A549 (cell line): ENCODE measurements around the gene DYNC1I1. TPM values are rescaled to one million over a fixed set of nuclear protein-coding genes. Genes with fewer than 3 reads are reported as not detected.

Experiments
- ATAC-seq, 2 experiments: fragments of 200-7000 bp in 1 of 2; fragments of >200 bp in 1 of 2; cut with Nextera tagmentation in 1 of 2; cut with Tn5 transposase in 1 of 2; 3 replicates each; pipeline versions ENCODE4 v1.8.0 to v1.9.1; 2018 to 2020; ENCODE audit warnings: mild to moderate bottlenecking in 1 of 2, moderate library complexity in 1 of 2
- CTCF ChIA-PET: fragments of 300-600 bp; sonication (Branson Sonifier 250); formaldehyde crosslinking; extraction: SDS; loops from one replicate; lab custom pipeline; 2021; ENCODE audit warnings: antibody characterized with exemption, inconsistent platforms; lab: Yijun Ruan, JAX
- POLR2A ChIA-PET: fragments of 350-600 bp; formaldehyde crosslinking; extraction: SDS; loops from one replicate; lab custom pipeline; 2021; ENCODE audit warnings: antibody characterized with exemption, inconsistent platforms; lab: Yijun Ruan, JAX
- DNase-seq, 2 experiments: peaks; one replicate each; pipeline versions ENCODE4 v3.0.0 to v3.0.0-alpha.2; 2011 to 2016; ENCODE audit warnings: low read depth in 1 of 2, low spot score in 1 of 2
- FAIRE-seq: peaks from 2 replicates; lab custom pipeline; 2011; peaks lifted over from hg19 to GRCh38; lab: Jason Lieb, UNC
- H3K27ac ChIP-seq, 2 experiments: fragments of >200 bp; sonication (Bioruptor Twin); formaldehyde crosslinking; 3 replicates each; pipeline ENCODE4 v1.5.1; 2016 to 2017
- H3K4me1 ChIP-seq: fragments of >200 bp; sonication (Bioruptor Twin); formaldehyde crosslinking; 3 replicates; pipeline ENCODE4 v1.6.1; 2016
- H3K4me2 ChIP-seq: fragments of >200 bp; sonication (Bioruptor Twin); formaldehyde crosslinking; 3 replicates; pipeline ENCODE4 v1.6.1; 2016
- H3K4me3 ChIP-seq: fragments of >200 bp; sonication (Bioruptor Twin); formaldehyde crosslinking; 3 replicates; pipeline ENCODE4 v1.5.1; 2016
- H3K9me3 ChIP-seq: fragments of >200 bp; sonication (Bioruptor Twin); formaldehyde crosslinking; 3 replicates; pipeline ENCODE4 v1.6.1; 2016
- CEBPB ChIP-seq, 2 experiments: fragments of >200 bp in 1 of 2; sonication (Bioruptor Twin) in 1 of 2; formaldehyde crosslinking in 1 of 2; IDR thresholded peaks; 2 replicates each; pipeline ENCODE4 v1.6.1; 2012 to 2016
- CHD4 ChIP-seq: fragments of 200-600 bp; sonication (generic); IDR thresholded peaks from 2 replicates; pipeline ENCODE4 v1.6.1; 2016; ENCODE audit warnings: antibody characterized with exemption, mild to moderate bottlenecking, borderline replicate concordance
- CTCF ChIP-seq: fragments of >200 bp; sonication (Bioruptor Twin); formaldehyde crosslinking; IDR thresholded peaks from 3 replicates; pipeline ENCODE4 v1.5.1; 2016
- E2F6 ChIP-seq: IDR thresholded peaks from 2 replicates; pipeline ENCODE4 v1.6.1; 2012; ENCODE audit warnings: low read depth, borderline replicate concordance
- EP300 ChIP-seq, 2 experiments: fragments of >200 bp; sonication (Bioruptor Twin); formaldehyde crosslinking; IDR thresholded peaks; 2 replicates in 1 of 2; 3 replicates in 1 of 2; pipeline ENCODE4 v1.6.1; 2016 to 2017
- FOSB ChIP-seq: fragments of 250-450 bp; sonication (Bioruptor Pico); IDR thresholded peaks from 2 replicates; pipeline ENCODE4 v1.5.0; 2020; ENCODE audit warnings: mild to moderate bottlenecking, moderate library complexity
- FOXS1 ChIP-seq: fragments of 250-450 bp; sonication (Bioruptor Pico); IDR thresholded peaks from 2 replicates; pipeline ENCODE4 v1.5.0; 2020; ENCODE audit warnings: mild to moderate bottlenecking, moderate library complexity
- HDAC2 ChIP-seq: fragments of 200-600 bp; sonication (generic); IDR thresholded peaks from 2 replicates; pipeline ENCODE4 v1.6.1; 2016
- HMGXB4 ChIP-seq: fragments of 250-450 bp; sonication (Bioruptor Pico); IDR thresholded peaks from 2 replicates; pipeline ENCODE4 v1.5.0; 2021; ENCODE audit warnings: mild to moderate bottlenecking, moderate library complexity, borderline replicate concordance
- HOXB5 ChIP-seq: fragments of 250-450 bp; sonication (Bioruptor Pico); IDR thresholded peaks from 2 replicates; pipeline ENCODE4 v1.5.0; 2020; ENCODE audit warnings: mild to moderate bottlenecking, moderate library complexity
- JUN ChIP-seq, 2 experiments: fragments of >200 bp; sonication (Bioruptor Twin); formaldehyde crosslinking; IDR thresholded peaks; 2 replicates in 1 of 2; 3 replicates in 1 of 2; pipeline ENCODE4 v1.6.1; 2016 to 2017
- KDM5A ChIP-seq: fragments of 200-600 bp; sonication (generic); IDR thresholded peaks from 2 replicates; pipeline ENCODE4 v1.6.1; 2016; ENCODE audit warnings: antibody characterized with exemption, mild to moderate bottlenecking
- NFE2L2 ChIP-seq: fragments of 150-350 bp; conservative IDR thresholded peaks from 2 replicates; pipeline ENCODE4 v1.6.1; 2014; ENCODE audit warnings: low read length
- NPAS2 ChIP-seq: fragments of 250-450 bp; sonication (Bioruptor Pico); IDR thresholded peaks from 2 replicates; pipeline ENCODE4 v1.8.0; 2022; ENCODE audit warnings: mild to moderate bottlenecking, moderate library complexity, borderline replicate concordance
- NR3C1 ChIP-seq: fragments of >200 bp; sonication (Bioruptor Twin); formaldehyde crosslinking; IDR thresholded peaks from 3 replicates; pipeline ENCODE4 v1.6.1; 2017
- PHF8 ChIP-seq: fragments of 200-600 bp; sonication (generic); IDR thresholded peaks from 2 replicates; pipeline ENCODE4 v1.6.1; 2016; ENCODE audit warnings: low read depth, mild to moderate bottlenecking, antibody characterized with exemption, moderate library complexity, borderline replicate concordance
- POLR2A ChIP-seq: IDR thresholded peaks from 2 replicates; pipeline ENCODE4 v1.6.1; 2012; ENCODE audit warnings: mild to moderate bottlenecking, low read length
- RARB ChIP-seq: fragments of 250-450 bp; sonication (Bioruptor Pico); IDR thresholded peaks from 2 replicates; pipeline ENCODE4 v1.8.0; 2021; ENCODE audit warnings: mild to moderate bottlenecking, moderate library complexity
- REST ChIP-seq: fragments of 200-600 bp; sonication (generic); IDR thresholded peaks from 2 replicates; pipeline ENCODE4 v1.6.1; 2016; ENCODE audit warnings: antibody characterized with exemption, mild to moderate bottlenecking, moderate library complexity
- SREBF2 ChIP-seq: fragments of 450-650 bp; IDR thresholded peaks from 2 replicates; pipeline ENCODE4 v1.6.1; 2014; ENCODE audit warnings: mild to moderate bottlenecking, moderate library complexity
- TFCP2L1 ChIP-seq: fragments of 250-450 bp; sonication (Bioruptor Pico); IDR thresholded peaks from 2 replicates; pipeline ENCODE4 v1.5.0; 2021; ENCODE audit warnings: mild to moderate bottlenecking
- TP53 ChIP-seq: fragments of 250-450 bp; sonication (Bioruptor Pico); IDR thresholded peaks from 2 replicates; pipeline ENCODE4 v1.5.0; 2021; ENCODE audit warnings: mild to moderate bottlenecking, moderate library complexity
- ZFP36 ChIP-seq: fragments of 450-650 bp; IDR thresholded peaks from 2 replicates; pipeline ENCODE4 v1.6.1; 2014; ENCODE audit warnings: borderline replicate concordance; ENCODE audit not compliant: partially characterized antibody
- ZNF302 ChIP-seq: fragments of 250-450 bp; sonication (Bioruptor Pico); IDR thresholded peaks from 2 replicates; pipeline ENCODE4 v1.9.0; 2021; ENCODE audit warnings: inconsistent platforms, mild to moderate bottlenecking, moderate library complexity
- ZSCAN20 ChIP-seq: fragments of 250-450 bp; sonication (Bioruptor Pico); IDR thresholded peaks from 2 replicates; pipeline ENCODE4 v1.8.0; 2022; ENCODE audit warnings: mild to moderate bottlenecking, moderate library complexity
- WGBS: methylation state at CpG from one replicate; pipeline ENCODE4 v1.1.6; 2017; ENCODE audit errors: missing lambda C conversion rate; 5-methylcytosine and 5-hydroxymethylcytosine counted together
- polyA plus RNA-seq, 4 experiments: library from polyadenylated mRNA; depleted of rRNA in 3 of 4; stranded (reverse); fragments of >200 nt; fragmentation: RNase III in 1 of 4; extraction: RNeasy Plus Mini Kit Qiagen cat#74134 plus additional on column Dnase treatment in 1 of 4; gene quantifications; 2 replicates in 3 of 4; 3 replicates in 1 of 4; pipeline ENCODE4 v1.2.3, GENCODE V29; 2011 to 2017

Gene DYNC1I1
- polyA plus RNA-seq, 2 of the 4 experiments (the other 2 are of a cell fraction): 0.04 TPM; not detected in 1

- H3K27ac ChIP-seq: no peak overlapping the region
- TF ChIP-seq FOXS1: no peak
- TF ChIP-seq FOSB: no peak
- no peak for TF ChIP-seq CTCF
- no peak for TF ChIP-seq ZSCAN20
- TF ChIP-seq JUN (IDR thresholded peaks at IDR 0.05): no peak
- no peak for TF ChIP-seq HOXB5 (CRISPR knock-in tag)
- TF ChIP-seq CHD4: no peak
- TF ChIP-seq NR3C1: no peak
- no peak for TF ChIP-seq EP300 (IDR thresholded peaks at IDR 0.05)
- TF ChIP-seq REST: no peak
- no peak for TF ChIP-seq TP53
- H3K4me1 ChIP-seq: no peaks in the 10 kb centered on the region
- no peak overlapping the region for H3K4me3 ChIP-seq
- H3K4me2 ChIP-seq: no peak overlapping the region
- WGBS: 18% methylated on average over 4 of the region's 4 CpGs
- FAIRE-seq (no peak), DNase-seq (no peak), ATAC-seq (no peak)
- no peaks in the 10 kb centered on the region for H3K9me3 ChIP-seq
- ChIA-PET CTCF (interaction anchor here (0.7 to 1.6 kb wide), 3 partner anchors 41 to 157 kb away, joined by 4 to 11 read pairs (median 4); no protein-coding TSS in a partner anchor), POLR2A (no interaction called here)
Measured at GRCh38 chr7:95874541-95875265, 102.3 kb downstream of the DYNC1I1 start.

- no peak for TF ChIP-seq NPAS2 (CRISPR knock-in tag)
- TF ChIP-seq HDAC2: no peak
- no peak for TF ChIP-seq POLR2A
- no peak for TF ChIP-seq SREBF2
- no peak for TF ChIP-seq ZNF302 (CRISPR knock-in tag)
- TF ChIP-seq FOSB: no peak
- TF ChIP-seq, all 56 proteins: peak for 0
- POLR2A ChIA-PET: no interaction called here
- DNase-seq (no peak), FAIRE-seq (no peak), ATAC-seq (no peak)
- no peak overlapping the region for H3K27ac ChIP-seq
- H3K4me2 ChIP-seq: no peak overlapping the region
- 0 out of 3 replicates have a peak, but pooled peaks cover 2% of the 10 kb centered on the region for H3K9me3 ChIP-seq
- no peak overlapping the region for H3K4me3 ChIP-seq
- CTCF ChIA-PET: interaction anchor here (1.3 to 1.4 kb wide), 2 partner anchors 154 to 157 kb away, joined by 3 to 4 read pairs; no protein-coding TSS in a partner anchor
- no peaks in the 10 kb centered on the region for H3K4me1 ChIP-seq
Measured at GRCh38 chr7:95875519-95875918, 103.2 kb downstream of the DYNC1I1 start.

GRCh38 chr7:95878677-95879076 lies 106.3 kb downstream of the DYNC1I1 start:
- ChIA-PET POLR2A (no interaction called here), CTCF (interaction anchor here (0.6 to 0.7 kb wide), 2 partner anchors 54 to 1041 kb away, joined by 3 to 4 read pairs; no protein-coding TSS in a partner anchor)
- ATAC-seq: no peak
- Histone ChIP-seq H3K4me3 (no peak overlapping the region), H3K27ac (no peak overlapping the region), H3K4me2 (no peak overlapping the region), H3K9me3 (0 out of 3 replicates have a peak, but pooled peaks cover 2% of the 10 kb centered on the region), H3K4me1 (no peaks in the 10 kb centered on the region)
- no peak for DNase-seq
- FAIRE-seq: no peak
- TF ChIP-seq TFCP2L1 (CRISPR knock-in tag): no peak
- TF ChIP-seq RARB (CRISPR knock-in tag): no peak
- TF ChIP-seq ZNF302 (CRISPR knock-in tag): no peak
- no peak for TF ChIP-seq CTCF
- TF ChIP-seq ZFP36: no peak
- no peak for TF ChIP-seq KDM5A
- TF ChIP-seq E2F6: no peak
- no peak for TF ChIP-seq NFE2L2
- no peak for TF ChIP-seq CEBPB (IDR thresholded peaks at IDR 0.05)
- no peak for TF ChIP-seq PHF8
- TF ChIP-seq HMGXB4 (CRISPR knock-in tag): no peak
